GM21367 (cell line): Measurements from ENCODE around the gene FCAMR.

Experiments used
- ATAC-seq: cut with Tn5 transposase; IDR thresholded peaks from one replicate; pipeline ENCODE4 v1.9.1; 2021; ENCODE audit not compliant: unreplicated experiment

FCAMR gene

GRCh38 chr1:206912445-206913095 is 57.7 kb downstream of the FCAMR start:
- ATAC-seq, result no peak

- no peak for ATAC-seq
Observed at GRCh38 chr1:206911064-206911663, 59.1 kb downstream of the FCAMR start.

GRCh38 chr1:206909883-206910318 is 60.4 kb downstream of the FCAMR start:
- no peak for ATAC-seq

- ATAC-seq, result no peak
Observed at GRCh38 chr1:206909161-206909882, 60.9 kb downstream of the FCAMR start.

GRCh38 chr1:206908038-206908437 is 62.2 kb downstream of the FCAMR start:
- ATAC-seq, result no peak
